ENCODE results near the gene ITFG1.

DNA sequence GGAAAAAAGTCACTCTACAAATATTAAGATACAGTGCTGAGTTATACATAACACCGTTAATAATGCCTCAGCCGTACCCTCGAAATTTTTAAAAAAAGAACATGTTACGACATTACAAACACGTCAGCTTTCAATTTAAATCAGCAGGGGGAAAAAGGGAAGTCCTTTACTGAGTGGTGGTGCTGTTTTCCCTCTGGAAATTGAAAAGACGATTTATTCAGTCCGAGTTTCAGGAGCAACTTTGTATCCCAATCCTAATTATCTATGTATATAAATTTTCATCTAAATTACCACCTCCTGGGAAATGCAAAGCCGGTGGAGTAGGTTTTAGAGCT, 318.4 kb downstream of the ITFG1 start:
- TF ChIP-seq EZH2 (IDR thresholded peaks at IDR 0.05; ENCODE audit: borderline replicate concordance, low read length), result no peak
- no peak for TF ChIP-seq CTCF (conservative IDR thresholded peaks at IDR 0.05 in 1 of 2, IDR thresholded peaks at IDR 0.05 in 1 of 2; ENCODE audit: extremely low read depth in 1 of 2, insufficient read depth in 1 of 2, low read depth in 1 of 2, low read length in 2 of 2)
